GM19351 (cell line): ENCODE measurements around the gene WAS.
A peak's percentile ranks its signal among the peaks of the same experiment; 100 is the strongest.
"Not testable (repeated sequence)": the region's sequence is repeated elsewhere in the genome, so short reads cannot be mapped to it uniquely, and the experiment has no call there.

Experiments used
- ATAC-seq: cut with Tn5 transposase; IDR thresholded peaks from one replicate; pipeline ENCODE4 v1.9.1; 2021; ENCODE audit warnings: mild to moderate bottlenecking, moderate library complexity; ENCODE audit not compliant: unreplicated experiment

The WAS gene

DNA sequence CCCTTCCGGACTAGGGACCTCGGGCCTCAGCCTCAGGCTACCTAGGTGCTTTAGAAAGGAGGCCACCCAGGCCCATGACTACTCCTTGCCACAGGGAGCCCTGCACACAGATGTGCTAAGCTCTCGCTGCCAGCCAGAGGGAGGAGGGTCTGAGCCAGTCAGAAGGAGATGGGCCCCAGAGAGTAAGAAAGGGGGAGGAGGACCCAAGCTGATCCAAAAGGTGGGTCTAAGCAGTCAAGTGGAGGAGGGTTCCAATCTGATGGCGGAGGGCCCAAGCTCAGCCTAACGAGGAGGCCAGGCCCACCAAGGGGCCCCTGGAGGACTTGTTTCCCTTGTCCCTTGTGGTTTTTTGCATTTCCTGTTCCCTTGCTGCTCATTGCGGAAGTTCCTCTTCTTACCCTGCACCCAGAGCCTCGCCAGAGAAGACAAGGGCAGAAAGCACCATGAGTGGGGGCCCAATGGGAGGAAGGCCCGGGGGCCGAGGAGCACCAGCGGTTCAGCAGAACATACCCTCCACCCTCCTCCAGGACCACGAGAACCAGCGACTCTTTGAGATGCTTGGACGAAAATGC, at the start of gene WAS:
WAS (plus strand) TSS at position 389 of the 572 bp plus-strand sequence; CDS start at position 444, 55 bp downstream.
- peak; percentile 83 for ATAC-seq

DNA sequence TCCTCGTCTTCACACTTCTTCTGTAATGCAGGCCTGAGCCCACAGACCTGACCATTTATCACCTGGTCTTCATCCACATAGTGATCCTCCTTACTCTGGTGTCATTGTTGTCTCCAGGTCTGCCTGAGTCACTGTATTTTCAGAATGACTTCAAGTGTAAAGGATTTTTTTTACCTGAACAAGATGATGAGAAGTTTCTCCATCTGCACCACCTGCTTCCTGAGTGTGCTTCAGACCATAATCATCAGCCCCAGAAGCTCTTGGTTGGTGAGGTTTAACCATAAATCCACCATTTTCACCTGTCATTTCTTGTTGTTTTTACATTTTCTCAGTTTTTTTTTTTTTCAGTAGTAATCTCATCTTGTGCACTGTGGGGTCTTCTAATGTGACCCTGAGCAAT, 47.3 kb upstream of the WAS start:
- no peak for ATAC-seq

DNA sequence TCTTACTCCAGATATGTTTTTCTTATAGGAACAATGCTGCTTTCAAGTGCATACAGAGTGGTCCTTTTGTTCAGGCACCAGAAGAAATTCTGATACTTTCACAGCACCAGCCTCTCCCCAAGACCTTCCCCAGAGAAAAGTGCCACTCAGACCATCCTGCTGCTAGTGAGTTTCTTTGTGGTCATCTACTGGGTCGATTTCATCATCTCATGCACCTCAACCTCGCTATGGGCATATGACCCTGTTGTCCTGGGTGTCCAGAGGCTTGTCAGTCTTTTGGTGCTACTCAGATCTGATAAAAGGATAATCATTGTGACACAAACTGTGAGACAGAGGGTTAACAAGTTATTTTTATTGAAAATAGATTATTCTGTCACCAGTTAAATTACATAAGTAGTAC, 46.8 kb upstream of the WAS start:
- ATAC-seq: no peak

DNA sequence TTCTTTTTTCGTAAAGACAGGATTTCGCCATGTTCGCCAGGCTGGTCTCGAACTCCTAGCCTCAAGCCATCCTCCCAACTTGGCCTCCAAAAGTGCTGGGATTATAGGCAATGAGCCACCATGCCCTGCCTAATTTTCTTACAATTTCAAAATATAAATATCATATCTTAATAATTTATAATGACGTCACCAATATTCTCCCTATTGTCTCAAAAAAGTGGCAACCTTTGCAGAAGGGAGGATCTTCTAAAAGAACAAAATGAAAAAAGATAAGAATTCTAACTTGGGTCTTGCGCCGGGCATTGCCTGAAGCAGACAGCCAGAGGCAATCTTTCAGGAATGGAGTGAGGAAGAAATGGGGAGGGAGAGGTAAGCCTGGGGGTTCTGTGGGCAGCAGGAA, 37.9 kb upstream of the WAS start:
- no peak for ATAC-seq

DNA sequence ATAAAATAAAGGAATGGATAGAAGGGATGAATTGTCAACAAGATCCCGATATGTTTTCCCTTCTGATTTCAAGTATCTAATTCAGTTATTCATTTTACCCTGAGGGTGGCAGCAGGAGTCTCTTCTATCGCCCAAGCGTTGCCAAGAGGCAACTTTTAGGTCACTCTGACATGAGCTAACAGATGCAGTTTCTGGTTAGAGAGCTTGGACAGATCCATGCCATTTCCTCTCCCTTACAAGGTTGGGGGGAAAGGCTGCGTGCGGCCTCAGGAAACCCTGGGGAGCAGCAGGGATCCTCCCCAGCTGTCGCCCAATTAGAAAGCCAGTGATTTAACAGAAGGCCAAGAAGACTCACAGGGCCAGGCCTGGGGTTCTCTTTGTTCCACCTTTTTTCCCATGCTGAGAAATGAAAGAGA, 35.3 kb upstream of the WAS start:
- no peak for ATAC-seq

DNA sequence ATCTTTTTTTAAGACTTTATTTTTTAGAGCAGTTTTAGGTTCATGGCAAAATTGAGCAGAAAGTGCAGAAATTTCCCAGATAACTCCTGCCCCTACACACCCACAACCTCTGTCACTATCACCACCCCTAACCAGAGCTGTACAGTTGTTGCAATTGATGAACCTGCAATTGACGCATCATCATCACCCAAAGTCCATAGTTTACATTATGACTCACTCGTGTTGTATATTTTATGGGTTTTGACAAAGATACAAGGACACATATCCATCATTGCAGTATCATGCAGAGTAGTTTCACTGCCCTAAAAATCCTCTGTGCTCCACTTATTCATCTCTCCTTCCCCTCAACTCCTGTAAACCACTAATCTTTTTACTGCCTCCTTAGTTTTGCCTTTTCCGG, 34.5 kb upstream of the WAS start:
- ATAC-seq: no peak

DNA sequence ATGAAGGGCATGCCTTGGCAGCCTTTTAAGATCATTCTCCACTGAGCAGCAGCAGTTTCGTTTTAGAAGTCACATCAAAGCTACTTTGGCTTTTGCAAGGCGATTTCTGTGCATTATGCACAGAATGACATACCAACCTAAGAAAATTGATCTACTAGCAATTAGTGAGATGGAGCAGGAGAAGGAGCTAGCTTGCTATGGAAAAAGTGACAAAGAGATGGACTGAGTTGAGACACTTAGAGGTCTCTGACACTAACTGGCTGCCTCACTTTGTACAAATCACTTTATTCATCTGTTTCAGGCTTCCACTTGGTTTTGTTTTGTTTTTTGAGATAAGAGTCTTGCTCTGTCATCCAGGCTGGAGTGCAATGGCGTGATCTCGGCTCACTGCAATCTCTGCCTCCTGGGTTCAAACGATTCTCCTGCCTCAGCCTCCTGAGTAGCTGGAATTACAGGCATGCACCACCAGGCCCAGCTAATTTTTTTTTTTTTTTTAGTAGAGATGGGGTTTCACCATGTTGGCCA, 31.5 kb upstream of the WAS start:
- ATAC-seq: not testable (repeated sequence)

DNA sequence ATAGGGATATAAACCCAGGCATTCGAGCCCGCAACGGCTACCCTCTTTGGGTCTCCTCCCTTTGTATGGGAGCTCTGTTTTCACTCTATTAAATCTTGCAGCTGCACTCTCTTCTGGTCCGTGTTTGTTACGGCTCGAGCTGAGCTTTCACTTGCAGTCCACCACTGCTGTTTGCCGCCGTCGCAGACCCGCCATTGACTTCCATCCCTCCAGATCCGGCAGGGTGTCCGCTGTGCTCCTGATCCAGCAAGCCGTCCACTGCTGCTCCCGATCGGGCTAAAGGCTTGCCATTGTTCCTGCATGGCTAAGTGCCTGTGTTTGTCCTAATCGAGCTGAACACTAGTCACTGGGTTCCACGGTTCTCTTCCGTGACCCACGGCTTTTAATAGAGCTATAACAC, 28.9 kb upstream of the WAS start:
- not testable (repeated sequence) for ATAC-seq

DNA sequence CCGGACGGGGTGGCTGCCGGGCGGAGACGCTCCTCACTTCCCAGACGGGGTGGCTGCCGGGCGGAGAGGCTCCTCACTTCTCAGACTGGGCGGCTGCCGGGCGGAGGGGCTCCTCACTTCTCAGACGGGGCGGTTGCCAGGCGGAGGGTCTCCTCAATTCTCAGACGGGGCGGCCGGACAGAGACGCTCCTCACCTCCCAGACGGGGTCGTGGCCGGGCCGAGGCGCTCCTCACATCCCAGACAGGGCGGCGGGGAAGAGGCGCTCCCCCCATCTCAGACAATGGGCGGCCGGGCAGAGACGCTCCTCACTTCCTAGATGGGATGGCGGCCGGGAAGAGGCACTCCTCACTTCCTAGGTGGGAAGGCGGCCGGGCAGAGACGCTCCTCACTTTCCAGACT, 23.9 kb upstream of the WAS start:
- not testable (repeated sequence) for ATAC-seq

DNA sequence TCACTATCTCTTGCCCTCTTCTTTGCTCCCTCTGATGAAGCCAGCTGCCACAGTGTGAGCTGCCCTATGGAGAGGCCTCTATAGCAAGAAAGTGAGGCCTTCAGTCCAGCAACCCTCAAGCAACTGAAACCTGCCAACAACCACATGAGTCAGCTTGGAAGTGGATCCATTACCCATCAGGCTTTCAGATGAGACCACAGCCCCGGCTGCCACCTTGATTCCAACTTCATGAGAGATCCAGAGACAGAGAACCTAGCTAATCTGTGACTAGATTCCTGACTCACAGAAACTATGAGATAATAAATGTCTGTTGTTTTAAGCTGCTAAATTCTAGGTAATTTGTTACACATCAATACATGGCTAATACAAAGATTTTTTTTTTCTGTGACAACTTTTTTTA, 20.4 kb upstream of the WAS start:
- ATAC-seq: no peak

DNA sequence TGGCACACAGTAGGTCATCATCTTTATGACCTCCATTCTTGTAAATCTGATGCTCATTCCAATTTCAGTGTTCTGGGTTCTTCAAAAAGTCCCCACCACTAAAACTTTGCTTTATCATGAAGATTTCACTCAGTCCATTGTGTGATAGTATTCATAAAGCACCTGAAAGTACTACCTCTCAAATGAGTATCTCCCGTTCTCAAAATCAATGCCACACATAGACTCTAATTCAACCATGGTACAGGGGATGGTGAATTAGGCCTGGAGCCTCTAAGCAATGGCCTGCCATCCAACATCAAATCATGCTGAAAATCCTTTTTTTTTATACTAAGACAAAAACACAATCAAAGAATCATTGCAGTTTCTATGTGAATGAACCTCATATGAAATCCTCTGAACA, 19.4 kb upstream of the WAS start:
- no peak for ATAC-seq

DNA sequence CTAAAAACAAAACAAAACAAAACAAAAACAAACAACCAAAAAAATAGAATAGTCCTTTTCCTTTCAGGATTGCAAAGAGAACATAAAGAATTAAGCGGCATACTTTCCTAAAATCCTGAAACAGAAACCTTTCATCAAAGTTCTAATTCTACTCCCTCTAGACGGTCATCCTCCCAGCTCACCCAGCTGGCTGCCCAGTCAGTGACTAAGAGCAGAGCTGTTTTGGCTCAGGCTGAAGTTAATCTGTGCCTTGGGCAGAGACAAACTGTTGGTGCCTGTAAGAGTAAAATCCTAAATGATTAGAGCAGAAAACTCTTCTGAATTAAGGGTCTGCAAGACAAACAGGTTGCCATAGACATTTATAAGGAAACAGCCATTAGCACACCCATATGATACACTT, 17.6 kb upstream of the WAS start:
- ATAC-seq: no peak

DNA sequence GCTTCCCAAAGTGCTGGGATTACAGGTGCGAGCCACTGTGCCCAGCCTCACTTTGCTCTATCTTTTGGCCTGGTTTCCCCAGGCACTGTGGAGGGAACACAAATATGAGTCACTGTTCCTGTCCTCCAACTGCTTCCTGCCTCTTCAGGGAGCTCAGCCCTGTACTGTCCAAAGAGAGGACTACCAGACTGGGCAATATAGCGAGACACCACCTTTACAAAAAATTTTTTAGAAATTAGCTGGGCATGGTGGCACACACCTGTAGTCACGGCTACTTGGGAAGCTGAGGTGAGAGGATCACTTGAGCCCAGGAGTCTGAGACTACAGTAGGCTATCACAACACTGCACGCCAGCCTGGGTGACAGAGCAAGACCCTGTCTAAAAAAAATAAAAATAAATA, 16.9 kb upstream of the WAS start:
- ATAC-seq: no peak

DNA sequence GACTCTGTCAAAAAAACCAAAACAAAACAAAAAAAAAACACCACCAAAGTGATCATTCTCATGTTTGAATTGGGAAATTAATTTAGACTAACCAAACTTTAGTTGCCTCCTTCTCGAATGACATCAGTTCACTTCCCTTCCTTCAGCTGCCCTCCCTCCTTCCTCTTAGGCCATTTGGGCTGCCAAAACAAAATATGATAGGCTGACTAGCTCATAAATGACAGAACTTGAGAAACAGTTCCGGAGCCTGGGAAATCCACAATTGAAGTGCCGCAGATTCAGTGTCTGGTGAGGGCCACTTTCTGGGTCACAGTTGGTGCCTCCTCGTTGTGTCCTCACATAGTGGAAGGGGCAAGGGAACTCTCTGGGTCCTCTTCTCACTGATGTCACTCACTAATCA, 16.1 kb upstream of the WAS start:
- no peak for ATAC-seq

DNA sequence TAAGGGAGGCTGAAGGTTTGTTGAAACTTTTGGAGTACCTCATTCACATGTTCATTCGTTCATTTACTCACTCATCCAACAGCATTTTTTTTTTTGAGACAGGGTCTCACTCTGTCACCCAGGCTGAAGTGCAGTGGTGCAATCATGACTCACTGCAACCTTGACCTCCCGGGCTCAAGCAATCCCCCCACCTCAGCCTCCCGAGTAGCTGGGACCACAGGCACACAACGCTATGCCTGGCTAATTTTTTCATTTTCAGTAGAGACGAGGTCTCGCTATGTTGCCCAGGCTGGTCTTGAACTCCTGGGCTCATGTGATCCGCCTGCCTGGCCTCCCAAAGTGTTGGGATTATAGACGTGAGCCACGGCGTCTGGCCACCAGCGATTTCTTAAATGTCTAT, 15.4 kb upstream of the WAS start:
- not testable (repeated sequence) for ATAC-seq

DNA sequence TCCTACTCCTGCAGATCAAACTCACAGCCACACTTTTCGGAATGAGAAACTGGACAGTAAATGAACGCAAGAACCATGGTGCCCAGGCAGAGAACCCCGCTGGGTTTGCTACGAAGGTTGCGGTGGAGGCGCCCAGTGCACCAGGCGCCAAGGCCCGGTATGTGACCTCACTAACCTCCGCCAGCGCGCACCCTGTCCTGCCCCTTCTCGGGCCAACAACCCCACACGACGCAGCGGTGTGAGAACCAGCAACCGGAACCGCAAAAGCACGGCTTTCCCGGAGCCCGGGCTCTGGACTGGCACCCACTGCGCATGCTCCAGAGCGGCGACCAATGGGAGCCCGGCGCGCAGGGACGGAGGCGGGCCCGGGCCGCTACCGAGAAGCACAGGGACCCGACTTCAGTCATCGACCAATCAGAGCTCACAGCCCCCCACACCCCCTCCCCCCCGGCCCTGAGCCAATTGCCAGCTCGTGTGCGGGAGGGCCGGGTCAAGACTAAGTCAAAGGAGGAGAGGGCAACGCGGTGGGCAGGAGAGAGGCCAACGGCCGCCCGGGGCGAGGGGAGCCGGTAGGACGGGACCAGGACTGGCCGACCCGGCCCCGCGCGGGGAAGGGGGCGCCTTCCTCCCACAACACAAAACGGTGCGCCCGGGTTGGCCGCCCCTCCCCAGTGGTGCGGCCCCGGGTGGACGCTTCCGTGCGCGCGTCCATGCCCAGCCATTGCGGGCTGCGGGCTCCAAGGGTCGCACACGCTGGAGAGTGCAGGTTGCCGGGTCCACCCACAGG, 7.3 kb upstream of the WAS start:
- peak; percentile 88 for ATAC-seq

DNA sequence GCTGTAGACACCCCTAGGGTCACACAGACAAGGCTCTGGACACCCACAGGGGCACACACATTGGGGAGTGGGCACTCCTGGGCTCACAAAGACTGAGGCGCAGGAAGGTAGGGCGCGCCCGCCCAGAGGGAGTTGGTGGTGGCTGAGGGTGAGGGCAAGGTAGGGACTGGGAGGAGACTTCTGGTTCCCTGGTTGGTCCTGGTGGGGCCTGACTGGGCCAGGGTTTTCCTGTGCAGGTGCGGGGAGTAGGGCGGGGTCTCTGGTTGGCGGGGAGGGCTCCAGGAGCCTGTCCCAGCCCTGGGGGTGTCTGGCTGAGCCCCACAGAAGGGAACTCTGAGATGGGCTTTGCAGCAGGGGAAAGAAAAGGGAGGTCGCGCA, 6.7 kb upstream of the WAS start:
- ATAC-seq: peak; percentile 10

DNA sequence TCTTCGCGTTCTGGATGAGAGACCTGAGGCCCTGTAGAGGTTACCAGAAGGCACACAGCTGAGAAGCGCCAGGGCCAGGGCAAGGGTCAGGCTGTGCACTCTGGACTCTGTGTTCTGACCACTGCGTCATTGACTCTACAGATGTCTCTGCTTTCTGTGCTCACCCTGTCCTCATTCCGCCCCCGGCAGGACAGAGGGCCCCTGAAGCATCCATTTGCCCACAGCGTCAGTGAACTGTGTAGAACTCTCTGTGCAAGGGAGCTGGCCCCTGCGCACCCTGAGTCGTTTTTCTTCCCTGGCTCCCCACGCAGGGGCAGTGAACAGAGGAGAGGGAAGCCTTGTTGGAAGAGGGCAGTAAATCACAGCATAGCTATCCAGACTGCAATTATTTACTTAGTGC, 6.1 kb upstream of the WAS start:
- no peak for ATAC-seq

DNA sequence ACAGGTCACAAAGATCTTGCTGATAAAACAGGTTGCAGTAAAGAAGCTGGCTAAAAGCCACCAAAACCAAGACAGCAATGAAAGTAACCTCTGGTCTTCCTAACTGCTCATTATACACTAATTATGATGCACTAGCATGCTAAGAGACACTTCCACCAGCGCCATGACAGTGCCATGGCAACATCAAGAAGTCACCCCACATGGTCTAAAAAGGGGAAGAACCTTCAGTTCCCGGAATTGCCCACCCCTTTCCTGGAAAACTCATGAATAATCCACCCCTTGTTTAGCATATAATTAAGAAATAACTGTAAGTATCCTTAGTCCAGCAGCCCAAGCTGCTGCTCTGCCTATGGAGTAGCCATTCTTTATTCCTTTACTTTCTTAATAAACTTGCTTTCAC, 3.1 kb upstream of the WAS start:
- not testable (repeated sequence) for ATAC-seq

DNA sequence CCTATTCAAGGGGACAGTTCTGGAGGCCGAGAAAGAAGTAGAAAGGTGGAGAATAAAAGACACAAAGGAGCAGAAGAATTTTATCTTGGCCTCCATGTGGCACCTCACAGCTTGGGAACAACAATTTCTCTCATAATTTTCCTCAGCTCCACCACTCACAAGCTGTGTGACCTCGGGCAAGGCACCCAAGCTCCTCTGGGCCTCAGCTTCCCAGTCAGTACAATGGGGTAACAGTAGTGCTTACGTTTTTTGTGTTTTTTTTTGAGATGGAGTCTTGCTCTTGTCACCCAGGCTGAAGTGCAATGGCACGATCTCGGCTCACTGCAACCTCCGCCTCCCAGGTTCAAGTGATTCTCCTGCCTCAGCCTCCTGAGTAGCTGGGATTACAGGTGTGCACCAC, 2.7 kb upstream of the WAS start:
- ATAC-seq: not testable (repeated sequence)

DNA sequence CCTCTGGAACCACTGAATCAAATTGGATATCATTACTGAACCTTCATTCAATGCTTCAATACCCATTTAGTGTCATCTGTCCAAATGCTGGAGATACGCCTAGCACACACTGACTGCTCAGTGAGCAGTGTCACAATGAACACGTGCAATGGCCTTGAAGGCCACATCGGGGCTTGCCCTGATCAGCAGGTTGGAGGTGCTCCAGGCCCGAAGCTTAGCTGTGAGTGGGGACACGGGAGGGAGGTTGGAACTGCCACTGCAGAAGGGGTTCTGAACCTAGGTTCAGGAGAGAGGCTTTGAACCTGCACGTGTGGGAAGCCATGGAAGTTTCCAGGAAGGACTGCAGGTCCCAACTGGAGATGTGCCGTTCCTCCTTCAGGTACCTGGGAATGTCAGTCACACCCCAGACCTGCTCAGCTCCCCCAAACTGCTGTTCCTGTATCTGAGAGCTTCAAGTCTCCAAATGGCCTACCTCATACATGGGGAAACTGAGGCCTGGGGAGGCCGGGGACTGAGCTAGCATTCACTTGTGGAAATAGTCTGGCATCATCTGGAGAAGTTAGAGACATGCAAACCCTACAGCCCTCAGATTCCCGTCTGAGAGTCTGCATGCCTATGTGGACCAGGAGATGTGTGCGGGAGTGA, 1.9 kb upstream of the WAS start:
- ATAC-seq: no peak

DNA sequence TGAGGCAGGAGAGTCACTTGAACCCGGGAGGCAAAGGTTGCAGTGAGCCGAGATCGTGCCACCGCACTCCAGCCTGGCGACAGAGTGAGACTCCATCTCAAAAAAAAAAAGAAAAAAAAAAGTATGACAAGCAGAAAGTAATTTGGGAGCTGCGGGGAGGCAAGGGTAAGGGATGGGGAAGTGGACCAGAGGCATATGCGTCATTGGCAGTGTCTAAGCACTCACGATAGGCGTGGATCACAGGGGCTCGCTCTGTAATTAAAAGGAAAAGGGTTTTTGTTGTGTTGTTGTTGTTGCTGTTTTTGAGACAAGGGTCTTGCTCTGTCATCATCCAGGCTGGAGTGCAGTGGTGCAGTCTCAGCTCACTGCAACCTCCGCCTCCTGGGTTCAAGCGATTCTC, 804 bp upstream of the WAS start:
- ATAC-seq: not testable (repeated sequence)
